B cell (primary cell): ENCODE data around the gene SLC2A13. TPM values are rescaled to one million over a fixed set of nuclear protein-coding genes. Genes with fewer than 3 reads are reported as not detected.

Source experiments
- ATAC-seq: fragments of 200-7000 bp; cut with Tn5 transposase; one replicate; pipeline ENCODE4 v1.10.0; 2021; ENCODE audit warnings: low read depth, mild to moderate bottlenecking, moderate number of reproducible peaks, moderate library complexity
- CTCF ChIA-PET: fragments of 350-600 bp; sonication (Branson Sonifier 250); formaldehyde crosslinking; loops from one replicate; lab custom pipeline; 2021; ENCODE audit warnings: antibody characterized with exemption, inconsistent platforms; lab: Charles Lee
- POLR2A ChIA-PET: fragments of 350-600 bp; sonication (Branson Sonifier 250); formaldehyde crosslinking; loops from one replicate; lab custom pipeline; 2021; ENCODE audit warnings: antibody characterized with exemption; lab: Charles Lee
- DNase-seq: peaks from one replicate; pipeline ENCODE4 v3.0.0; 2013
- H2AFZ ChIP-seq: 2 replicates; pipeline ENCODE4 v1.6.1; 2012; ENCODE audit warnings: mild to moderate bottlenecking, low read depth, low read length; ENCODE audit not compliant: insufficient read depth, poor library complexity, severe bottlenecking
- H3K27ac ChIP-seq, 2 donors: 1 replicate in 1 of 2; 2 replicates in 1 of 2; pipeline ENCODE4 v1.5.1; 2012 to 2013; ENCODE audit warnings: low read length in 2 of 2, mild to moderate bottlenecking in 2 of 2, moderate library complexity in 1 of 2
- H3K27me3 ChIP-seq, 4 experiments: fragments of 200-600 bp in 1 of 4; sonication (generic) in 1 of 4; replicated peaks in 1 of 4; 1 replicate in 2 of 4; 2 replicates in 2 of 4; pipeline versions ENCODE4 v1.6.1 to v1.7.0; 2013 to 2016; ENCODE audit warnings: low read length in 3 of 4, mild to moderate bottlenecking in 2 of 4, mixed read lengths in 1 of 4, moderate library complexity in 1 of 4; ENCODE audit not compliant: insufficient read depth in 4 of 4, control insufficient read depth in 3 of 4; ENCODE audit errors: control extremely low read depth in 1 of 4
- H3K36me3 ChIP-seq, 2 experiments: replicated peaks in 1 of 2; 1 replicate in 1 of 2; 2 replicates in 1 of 2; pipeline versions ENCODE4 v1.6.1 to v1.7.1; 2013; ENCODE audit warnings: low read length in 1 of 2; ENCODE audit not compliant: insufficient read depth in 2 of 2, control insufficient read depth in 1 of 2; ENCODE audit errors: control extremely low read depth in 1 of 2, extremely low read depth in 1 of 2
- H3K4me1 ChIP-seq, 2 donors: fragments of 200-600 bp in 1 of 2; sonication (generic) in 1 of 2; 1 replicate in 1 of 2; 2 replicates in 1 of 2; pipeline versions ENCODE4 v1.5.1 to v1.6.1; 2013 to 2017; ENCODE audit warnings: low read length in 2 of 2; ENCODE audit not compliant: control insufficient read depth in 2 of 2, insufficient read depth in 2 of 2
- H3K4me2 ChIP-seq: replicated peaks from 2 replicates; pipeline ENCODE3; 2012; ENCODE audit warnings: mild to moderate bottlenecking, low read depth, low read length; ENCODE audit not compliant: poor library complexity, severe bottlenecking
- H3K4me3 ChIP-seq, 5 experiments: fragments of 200-600 bp in 1 of 5; sonication (generic) in 1 of 5; 1 replicate in 3 of 5; 2 replicates in 2 of 5; pipeline versions ENCODE4 v1.5.1 to v1.7.0; 2011 to 2016; ENCODE audit warnings: low read length in 4 of 5, mild to moderate bottlenecking in 4 of 5, low read depth in 2 of 5, control low read depth in 1 of 5, moderate library complexity in 1 of 5; ENCODE audit not compliant: insufficient read depth in 1 of 5; ENCODE audit errors: control extremely low read depth in 1 of 5, extremely low read depth in 1 of 5
- H3K79me2 ChIP-seq: fragments of 200-600 bp; sonication (generic); one replicate; pipeline ENCODE4 v1.6.0; 2016; ENCODE audit warnings: low read length; ENCODE audit not compliant: control insufficient read depth, insufficient read depth
- H3K9ac ChIP-seq: fragments of 200-600 bp; sonication (generic); 2 replicates; pipeline ENCODE4 v1.6.1; 2017; ENCODE audit warnings: mild to moderate bottlenecking, low read length, moderate library complexity
- H3K9me3 ChIP-seq, 3 donors: one replicate each; pipeline versions ENCODE4 v1.6.1 to v1.7.1; 2013; ENCODE audit warnings: low read length in 2 of 3; ENCODE audit not compliant: control insufficient read depth in 2 of 3, insufficient read depth in 1 of 3; ENCODE audit errors: control extremely low read depth in 1 of 3
- H4K20me1 ChIP-seq: 2 replicates; pipeline ENCODE4 v1.6.0; 2012; ENCODE audit warnings: mild to moderate bottlenecking, low read length; ENCODE audit not compliant: insufficient read depth, control insufficient read depth, poor library complexity, severe bottlenecking
- H3K27ac Mint-ChIP-seq: one replicate; pipeline ENCODE4 v1.8.0; 2021; ENCODE audit warnings: mixed read lengths
- H3K27me3 Mint-ChIP-seq: one replicate; pipeline ENCODE4 v1.8.0; 2021; ENCODE audit warnings: mixed read lengths
- H3K4me1 Mint-ChIP-seq: one replicate; pipeline ENCODE4 v1.8.0; 2021; ENCODE audit warnings: mixed read lengths
- H3K4me3 Mint-ChIP-seq: one replicate; pipeline ENCODE4 v1.8.0; 2021; ENCODE audit warnings: mixed read lengths
- H3K9me3 Mint-ChIP-seq: one replicate; pipeline ENCODE4 v1.8.0; 2022; ENCODE audit warnings: mixed read lengths; ENCODE audit not compliant: insufficient read depth
- CTCF ChIP-seq: fragments of 200-600 bp; IDR thresholded peaks from one replicate; pipeline ENCODE4 v1.8.0; 2022; ENCODE audit warnings: antibody characterized with exemption, mild to moderate bottlenecking
- EZH2 ChIP-seq: IDR thresholded peaks from 2 replicates; pipeline ENCODE4 v1.6.1; 2012; ENCODE audit warnings: borderline replicate concordance, low read depth, mild to moderate bottlenecking, moderate library complexity, low read length; ENCODE audit not compliant: insufficient read depth, poor library complexity, severe bottlenecking
- WGBS: methylation state at CpG from one replicate; pipeline ENCODE4 v1.1.5; 2013; ENCODE audit warnings: missing lambda C conversion rate; ENCODE audit not compliant: insufficient coverage; 5-methylcytosine and 5-hydroxymethylcytosine counted together
- intact Hi-C: fragments of 100-400 bp; cut with micrococcal nuclease; formaldehyde crosslinking; loops from one replicate; pipeline ENCODE4 v1.10.0; 2022
- polyA plus RNA-seq: library from polyadenylated mRNA; depleted of rRNA; stranded (reverse); fragments of >200 nt; gene quantifications from 2 replicates; pipeline ENCODE4 v1.2.3, GENCODE V29; 2012
- total RNA-seq, 2 donors: library from RNA; stranded (reverse); fragments of 120-200 nt in 1 of 2; gene quantifications; 1 replicate in 1 of 2; 2 replicates in 1 of 2; pipeline versions ENCODE4 v1.2.3 to v1.2.4, GENCODE V29; 2013 to 2022

Gene SLC2A13
- total and polyA plus RNA-seq, 2 donors (not counting 1 experiment from before 2014, with no cell fraction given) = 2.1 to 8.6 TPM

DNA sequence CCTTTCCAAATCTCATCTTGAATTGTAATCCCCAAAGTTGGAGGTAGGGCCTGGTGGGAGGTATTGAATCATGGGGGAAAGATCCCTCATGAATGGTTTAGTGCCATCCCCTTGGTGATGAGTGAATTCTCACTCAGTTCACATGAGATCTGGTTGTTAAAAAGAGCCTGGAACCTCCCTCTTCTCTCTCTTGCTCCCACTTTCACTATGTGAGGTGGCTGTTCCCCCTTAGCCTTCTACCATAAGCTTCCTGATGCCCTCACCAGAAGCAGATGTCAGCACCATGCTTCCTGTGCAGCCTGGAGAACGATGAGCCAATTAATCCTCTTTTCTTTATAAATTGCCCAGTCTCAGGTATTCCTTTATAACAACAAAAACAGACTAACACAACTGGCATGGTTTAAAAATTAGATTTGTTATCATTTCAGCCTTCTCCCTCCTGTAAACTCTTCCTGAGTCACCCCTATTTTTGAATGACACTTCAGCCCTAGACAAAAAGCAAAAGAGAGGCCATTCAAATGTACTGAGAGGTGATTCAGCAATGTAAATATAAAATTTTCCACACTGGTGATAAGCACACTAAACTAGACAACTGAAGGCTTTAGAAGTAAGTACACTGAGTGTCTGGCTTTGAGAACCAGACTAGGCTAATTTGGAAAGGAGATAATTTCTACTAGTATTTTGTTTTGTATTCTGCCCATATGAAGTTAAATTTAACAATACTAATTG lies 274.1 kb downstream of the SLC2A13 start:
- ChIA-PET CTCF (no interaction called here), POLR2A (no interaction called here)
- TF ChIP-seq EZH2 (no peak), CTCF (no peak)
- Histone ChIP-seq H3K9ac (no peak overlapping the region), H3K27ac (no peak overlapping the region), H3K27me3 (no peaks in the 10 kb centered on the region), H4K20me1 (no peaks in the 10 kb centered on the region), H3K36me3 (no peaks in the 10 kb centered on the region), H3K9me3 (no peaks in the 10 kb centered on the region), H2AFZ (no peak overlapping the region), H3K4me3 (no peak overlapping the region), H3K4me1 (peaks cover 0 to 3% of the 10 kb centered on the region in 2 donors), H3K4me2 (no peak overlapping the region), H3K79me2 (no peaks in the 10 kb centered on the region)
- Mint-ChIP-seq H3K27ac (no peak overlapping the region), H3K4me1 (peaks cover 5% of the 10 kb centered on the region), H3K9me3 (no peaks in the 10 kb centered on the region), H3K27me3 (no peaks in the 10 kb centered on the region), H3K4me3 (no peak overlapping the region)
- intact Hi-C loops = no loop called here
- 0% methylated on average over 1 of the region's 1 CpG for WGBS
- DNase-seq = no peak
- no peak for ATAC-seq

- no peaks in the 10 kb centered on the region for H3K9me3 Mint-ChIP-seq
- Histone ChIP-seq H3K79me2 (no peaks in the 10 kb centered on the region), H3K27me3 (no peaks in the 10 kb centered on the region), H4K20me1 (no peaks in the 10 kb centered on the region), H3K4me2 (no peak overlapping the region), H3K9me3 (no peaks in the 10 kb centered on the region), H3K36me3 (no peaks in the 10 kb centered on the region), H3K27ac (no peak overlapping the region), H3K4me3 (no peak overlapping the region), H2AFZ (no peak overlapping the region), H3K9ac (no peak overlapping the region), H3K4me1 (peaks cover 0 to 3% of the 10 kb centered on the region in 2 donors)
- H3K27ac Mint-ChIP-seq = no peak overlapping the region
- no peak overlapping the region for H3K4me3 Mint-ChIP-seq
- H3K4me1 Mint-ChIP-seq = peaks cover 2% of the 10 kb centered on the region
- ChIA-PET CTCF (no interaction called here), POLR2A (no interaction called here)
- intact Hi-C loops = no loop called here
- 100% methylated on average over 3 of the region's 5 CpGs for WGBS
- H3K27me3 Mint-ChIP-seq = no peaks in the 10 kb centered on the region
- TF ChIP-seq EZH2 (no peak), CTCF (no peak)
- DNase-seq (no peak), ATAC-seq (no peak)
Measured at GRCh38 chr12:39830852-39831520, 274.9 kb downstream of the SLC2A13 start.
